Skin epidermis (tissue), 12 donors: Measurements from ENCODE around the gene TLE4.

ENCODE experiments used
- H3K27ac ChIP-seq, 21 experiments: fragments of 200-600 bp; sonication (generic) in 11 of 21; one replicate each; pipeline ENCODE4 v1.5.0; 2020; ENCODE audit warnings: mild to moderate bottlenecking in 3 of 21, inconsistent platforms in 2 of 21, moderate library complexity in 2 of 21
- H3K4me3 ChIP-seq, 7 experiments: fragments of 200-600 bp; sonication (generic) in 2 of 7; one replicate each; pipeline ENCODE4 v1.5.0; 2020; ENCODE audit warnings: inconsistent platforms in 2 of 7, mild to moderate bottlenecking in 2 of 7, moderate library complexity in 1 of 7

Gene TLE4

DNA sequence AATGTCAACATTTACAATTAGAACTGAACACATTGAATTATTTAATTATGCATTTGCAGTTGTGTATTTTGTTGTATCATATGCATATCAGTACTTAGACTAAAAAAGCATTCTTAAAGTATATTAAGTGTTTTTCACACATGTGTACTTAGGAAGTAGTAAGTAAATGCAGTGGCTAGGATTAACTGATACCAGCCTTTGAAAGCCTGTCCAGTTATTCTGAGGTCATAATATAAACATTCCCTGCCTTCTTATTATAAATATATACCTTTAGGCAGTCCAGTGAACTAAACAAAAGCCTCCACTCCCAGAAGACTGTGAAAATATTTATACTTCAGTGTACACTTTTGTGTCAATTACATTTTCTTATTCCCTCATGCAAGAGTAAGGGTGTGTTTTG lies 83.8 kb downstream of the TLE4 start:
- no peak overlapping the region for H3K27ac ChIP-seq
- H3K4me3 ChIP-seq = no peak overlapping the region

GRCh38 chr9:79656169-79656568 lies 84.4 kb downstream of the TLE4 start:
- H3K27ac ChIP-seq = no peak overlapping the region
- H3K4me3 ChIP-seq = no peak overlapping the region

DNA sequence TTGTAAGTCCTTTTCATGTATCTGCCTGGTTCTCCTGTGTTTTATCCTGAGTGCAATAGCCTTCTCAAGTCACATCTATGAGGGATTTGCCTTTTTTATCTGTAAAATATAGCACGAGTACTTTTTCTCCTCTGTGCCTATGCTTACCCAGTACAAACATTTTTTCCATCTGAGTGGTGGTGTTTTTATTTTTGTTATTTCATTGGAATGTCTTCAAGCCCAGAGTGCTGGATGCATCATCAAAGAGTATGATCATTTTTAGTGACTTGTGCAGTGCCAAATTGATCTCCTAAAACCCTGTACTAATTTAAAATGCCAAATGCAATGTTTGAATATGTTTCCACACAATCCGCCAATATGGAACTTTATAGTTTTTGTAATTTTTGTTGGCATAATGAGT lies 86.1 kb downstream of the TLE4 start:
- Histone ChIP-seq H3K27ac (no peak overlapping the region), H3K4me3 (no peak overlapping the region)

DNA sequence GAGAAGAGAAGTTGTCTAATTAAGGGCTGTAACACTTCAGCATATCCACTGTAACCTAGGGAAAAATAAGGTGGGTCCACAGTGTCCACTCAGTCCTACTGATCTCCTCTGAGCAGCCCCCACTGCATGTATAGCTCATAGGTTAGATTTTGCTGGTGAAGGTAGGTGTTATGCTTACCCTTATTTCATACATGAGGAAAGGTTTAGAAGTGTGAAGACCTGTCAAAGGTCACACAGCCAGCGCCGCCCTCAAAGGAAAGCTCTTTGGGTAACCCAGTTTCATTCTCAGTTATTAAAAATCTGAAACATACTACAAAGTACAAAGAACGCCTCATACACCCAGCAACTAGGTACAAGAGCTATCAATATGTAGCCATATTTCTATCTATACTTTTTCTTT lies 87.2 kb downstream of the TLE4 start:
- Histone ChIP-seq H3K27ac (no peak overlapping the region), H3K4me3 (no peak overlapping the region)

- H3K27ac ChIP-seq = no peak overlapping the region
- no peak overlapping the region for H3K4me3 ChIP-seq
Observed at GRCh38 chr9:79660615-79661014, 88.8 kb downstream of the TLE4 start.

DNA sequence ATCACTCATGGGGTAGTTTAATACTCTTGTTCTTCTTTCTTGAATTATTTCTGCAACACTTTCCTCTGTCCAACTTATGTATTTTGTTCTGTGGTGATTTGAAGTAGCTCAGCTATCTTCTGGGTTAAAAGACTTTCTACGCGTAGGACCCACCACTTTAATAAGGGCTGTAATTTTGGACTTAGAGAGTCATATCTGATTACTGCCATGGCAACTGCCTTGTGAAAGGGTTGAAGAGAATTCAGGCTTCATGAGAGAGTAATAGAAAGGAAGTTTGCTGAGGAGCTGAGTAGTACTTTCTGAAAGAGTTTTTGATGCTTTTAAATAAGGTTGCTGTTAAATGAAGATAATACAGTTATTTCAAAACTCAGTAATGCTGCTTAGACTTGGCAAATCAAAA lies 89.5 kb downstream of the TLE4 start:
- no peak overlapping the region for H3K27ac ChIP-seq
- H3K4me3 ChIP-seq = no peak overlapping the region

DNA sequence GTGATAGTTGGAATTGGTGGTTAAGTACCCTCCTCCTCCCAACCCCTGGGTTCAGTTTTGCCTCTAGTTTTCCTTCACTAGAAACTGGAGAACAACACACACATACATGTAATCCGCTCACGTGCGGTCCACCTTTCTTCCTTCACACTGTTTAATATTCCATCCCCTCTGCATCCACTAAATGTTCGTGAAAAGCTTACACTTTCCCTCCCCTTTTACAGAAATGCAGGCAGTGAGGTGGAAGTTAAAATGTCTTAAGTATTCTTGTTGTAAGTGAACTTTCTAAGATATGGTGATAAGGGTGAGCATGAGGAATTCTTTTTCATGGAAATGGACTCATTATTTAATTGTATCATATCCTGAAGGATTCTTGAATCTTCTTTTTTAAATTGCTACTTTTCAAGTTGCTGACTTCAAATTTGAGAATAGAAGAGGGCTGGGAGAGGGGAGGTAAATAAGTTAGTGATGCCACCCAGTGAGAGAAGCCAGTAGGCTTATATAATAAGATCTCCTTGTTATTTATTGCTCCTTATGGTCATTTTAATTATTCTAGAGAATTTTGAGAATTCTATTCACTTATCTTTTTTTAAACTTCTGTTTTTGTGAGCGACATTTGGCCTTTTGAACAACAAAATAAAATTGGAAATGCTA lies 90.2 kb downstream of the TLE4 start:
- H3K27ac ChIP-seq = peak overlapping the region in 3 of 21 experiments; percentile 15 to 21 (median 20)
- H3K4me3 ChIP-seq = no peak overlapping the region

DNA sequence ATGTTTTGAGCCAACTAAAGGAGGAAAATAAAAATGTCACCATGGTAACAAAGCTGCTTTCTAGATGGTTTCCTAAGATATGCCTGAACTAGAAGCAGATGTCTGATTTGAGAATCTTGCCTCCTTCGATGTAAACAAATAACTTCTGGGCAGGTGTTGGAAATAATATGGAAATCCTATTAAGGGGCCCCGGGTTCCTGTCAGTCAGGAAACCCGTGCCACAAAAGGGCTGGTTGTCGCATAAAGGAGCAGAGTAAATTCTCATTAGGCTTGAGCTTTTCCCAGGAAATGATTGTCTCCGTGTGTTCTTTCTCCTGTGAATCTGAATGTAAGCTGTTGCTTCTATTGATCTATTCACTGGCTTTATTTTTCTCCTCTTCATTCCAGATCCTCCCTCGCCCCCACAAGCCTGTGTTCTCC lies 90.8 kb downstream of the TLE4 start:
- Histone ChIP-seq H3K4me3 (no peak overlapping the region), H3K27ac (peak overlapping the region in 4 of 21 experiments; percentile 16 to 64 (median 22))

GRCh38 chr9:79663300-79663699 lies 91.5 kb downstream of the TLE4 start:
- H3K4me3 ChIP-seq = no peak overlapping the region
- H3K27ac ChIP-seq = no peak overlapping the region

DNA sequence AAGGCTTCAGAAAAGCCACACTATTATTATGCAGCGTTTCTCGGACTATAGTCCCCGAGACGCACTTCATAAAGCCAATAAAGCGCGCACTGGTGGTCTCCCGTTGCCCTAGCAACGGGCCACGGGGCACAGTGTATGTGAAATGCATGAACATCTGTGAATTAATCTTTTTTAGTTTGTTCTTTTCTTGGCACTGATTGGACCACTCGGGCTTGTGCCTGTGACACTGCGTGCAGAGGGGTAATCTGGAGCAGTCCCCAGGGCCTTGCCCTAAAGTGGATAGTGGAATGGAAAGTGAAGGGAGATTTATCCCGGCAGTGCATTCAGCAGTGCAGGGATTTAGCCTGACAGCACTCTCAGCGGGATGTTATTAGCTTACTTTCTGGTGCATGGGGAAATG lies 92.1 kb downstream of the TLE4 start:
- Histone ChIP-seq H3K4me3 (no peak overlapping the region), H3K27ac (peak overlapping the region in 2 of 21 experiments; percentile 11 to 19)

DNA sequence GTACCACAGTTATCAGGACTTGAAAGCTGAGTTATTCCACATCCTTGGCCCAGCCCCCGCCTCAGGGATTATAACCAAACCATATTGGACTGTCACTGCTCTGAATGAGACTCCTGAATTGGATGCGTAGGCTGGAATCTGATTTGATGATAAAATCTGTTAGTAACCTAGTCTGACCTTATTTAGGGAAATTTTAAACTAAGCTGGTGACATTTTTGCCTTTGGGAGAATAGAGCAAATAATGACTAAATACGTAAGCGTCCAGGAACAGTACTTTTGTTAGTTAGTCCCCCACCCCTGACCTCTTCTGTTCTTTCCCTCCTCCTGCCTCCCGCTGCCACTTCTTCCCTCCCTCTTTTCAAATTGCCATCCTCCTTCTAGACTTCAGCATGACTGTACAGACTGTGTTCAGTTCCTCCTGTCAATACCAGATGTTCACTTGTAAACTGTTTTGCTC lies 92.6 kb downstream of the TLE4 start:
- H3K4me3 ChIP-seq = no peak overlapping the region

GRCh38 chr9:79665369-79665768 lies 93.6 kb downstream of the TLE4 start:
- Histone ChIP-seq H3K4me3 (no peak overlapping the region), H3K27ac (no peak overlapping the region)

More for the DNA sequence above, 92.6 kb downstream of the TLE4 start:
- peak overlapping the region in 1 of 21 experiments; percentile 11 for H3K27ac ChIP-seq

DNA sequence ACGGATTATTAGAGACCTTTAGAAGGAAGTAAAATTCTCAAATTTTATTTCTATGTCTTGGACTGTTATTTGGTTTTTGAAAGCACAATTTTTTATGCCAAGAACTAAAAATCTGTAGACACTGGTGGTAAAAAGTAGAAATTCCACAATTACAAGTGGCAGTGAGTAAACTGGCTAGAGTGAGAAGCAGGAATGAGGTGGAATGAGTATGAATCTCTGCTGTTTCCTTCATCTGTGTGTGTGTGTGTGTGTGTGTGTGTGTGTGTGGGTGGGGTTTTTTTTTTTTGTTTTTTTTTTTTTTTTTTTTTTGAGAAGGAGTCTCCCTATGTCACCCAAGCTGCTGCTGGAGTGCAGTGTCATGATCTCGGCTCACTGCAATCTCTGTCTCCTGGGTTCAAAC lies 94.2 kb downstream of the TLE4 start:
- H3K27ac ChIP-seq = no peak overlapping the region
- H3K4me3 ChIP-seq = no peak overlapping the region

DNA sequence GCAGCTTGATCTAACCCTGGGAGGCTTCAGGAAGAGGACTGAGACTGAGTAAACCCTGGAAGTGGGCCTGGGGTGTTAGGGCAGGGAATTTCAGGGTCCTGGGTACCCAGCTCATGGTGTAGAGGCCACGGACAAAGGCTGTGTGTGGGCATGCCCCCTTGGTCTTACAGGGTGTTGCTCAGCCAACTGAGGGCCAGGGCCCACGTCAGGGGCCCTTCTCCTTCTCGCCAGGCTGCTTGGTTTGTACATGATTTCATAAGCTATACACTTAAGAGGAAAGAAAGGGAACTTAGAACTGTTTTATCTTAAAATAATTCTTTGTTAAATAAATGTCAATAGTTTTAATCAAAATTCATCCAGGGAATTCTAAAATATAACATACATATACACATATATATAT lies 95.4 kb downstream of the TLE4 start:
- H3K4me3 ChIP-seq = no peak overlapping the region
- no peak overlapping the region for H3K27ac ChIP-seq

- Histone ChIP-seq H3K27ac (no peak overlapping the region), H3K4me3 (no peak overlapping the region)
Observed at GRCh38 chr9:79667817-79668436, 96.2 kb downstream of the TLE4 start.

GRCh38 chr9:79668956-79669355 lies 97.2 kb downstream of the TLE4 start:
- no peak overlapping the region for H3K27ac ChIP-seq
- no peak overlapping the region for H3K4me3 ChIP-seq

GRCh38 chr9:79670269-79670961 lies 98.7 kb downstream of the TLE4 start:
- H3K4me3 ChIP-seq = no peak overlapping the region
- peak overlapping the region in 2 of 21 experiments; percentile 19 to 51 for H3K27ac ChIP-seq

GRCh38 chr9:79671558-79671957 lies 99.8 kb downstream of the TLE4 start:
- H3K27ac ChIP-seq = no peak overlapping the region
- H3K4me3 ChIP-seq = no peak overlapping the region

DNA sequence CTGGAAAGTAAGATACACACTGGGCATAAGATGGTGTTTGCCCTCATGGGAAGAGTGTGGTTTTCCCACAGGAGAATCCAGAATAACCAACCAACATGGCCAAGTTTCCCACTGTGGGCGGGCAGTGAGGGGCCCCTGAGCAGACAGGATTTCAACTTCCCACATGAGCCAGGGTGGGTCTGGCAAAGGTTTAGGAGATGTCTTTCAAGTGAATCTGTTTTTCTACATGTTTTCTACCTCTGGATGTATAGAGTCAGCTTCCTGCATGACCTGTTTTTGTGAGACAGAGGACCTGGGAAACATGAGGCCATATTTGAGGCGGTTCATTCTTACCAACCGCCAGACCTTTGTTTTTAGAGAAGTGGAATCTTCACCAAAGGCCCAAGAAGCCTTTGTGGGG lies 100.5 kb downstream of the TLE4 start:
- Histone ChIP-seq H3K27ac (no peak overlapping the region), H3K4me3 (no peak overlapping the region)

- Histone ChIP-seq H3K27ac (no peak overlapping the region), H3K4me3 (no peak overlapping the region)
Observed at GRCh38 chr9:79672891-79673290, 101.1 kb downstream of the TLE4 start.

DNA sequence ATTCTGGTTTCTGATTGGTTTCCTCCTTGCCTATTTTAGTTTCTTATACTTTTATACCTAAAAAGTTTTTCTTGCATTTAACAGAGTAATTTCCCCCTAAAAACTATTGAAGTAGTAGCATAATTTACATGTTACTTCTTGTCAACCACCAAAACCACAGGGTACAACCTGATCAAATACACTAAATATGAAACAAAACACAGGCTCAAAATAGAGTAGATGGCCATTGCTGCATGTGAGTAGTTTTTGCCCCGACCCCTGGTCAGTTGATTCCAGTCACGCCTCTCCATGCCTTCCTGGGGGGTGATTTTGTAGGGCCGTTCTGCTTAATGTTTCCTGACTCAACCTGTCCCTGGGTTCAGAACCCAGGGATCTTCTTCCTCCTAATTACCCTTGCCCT lies 101.8 kb downstream of the TLE4 start:
- no peak overlapping the region for H3K27ac ChIP-seq
- no peak overlapping the region for H3K4me3 ChIP-seq
